ENCODE data around the gene TEX54. TPM values are rescaled to one million over a fixed set of nuclear protein-coding genes. Genes with fewer than 3 reads are reported as not detected.

The TEX54 gene
- total and polyA plus RNA-seq, 2 of the 13 experiments (the other 11 are each of a cell fraction or from before 2014, with no cell fraction given), result not detected

DNA sequence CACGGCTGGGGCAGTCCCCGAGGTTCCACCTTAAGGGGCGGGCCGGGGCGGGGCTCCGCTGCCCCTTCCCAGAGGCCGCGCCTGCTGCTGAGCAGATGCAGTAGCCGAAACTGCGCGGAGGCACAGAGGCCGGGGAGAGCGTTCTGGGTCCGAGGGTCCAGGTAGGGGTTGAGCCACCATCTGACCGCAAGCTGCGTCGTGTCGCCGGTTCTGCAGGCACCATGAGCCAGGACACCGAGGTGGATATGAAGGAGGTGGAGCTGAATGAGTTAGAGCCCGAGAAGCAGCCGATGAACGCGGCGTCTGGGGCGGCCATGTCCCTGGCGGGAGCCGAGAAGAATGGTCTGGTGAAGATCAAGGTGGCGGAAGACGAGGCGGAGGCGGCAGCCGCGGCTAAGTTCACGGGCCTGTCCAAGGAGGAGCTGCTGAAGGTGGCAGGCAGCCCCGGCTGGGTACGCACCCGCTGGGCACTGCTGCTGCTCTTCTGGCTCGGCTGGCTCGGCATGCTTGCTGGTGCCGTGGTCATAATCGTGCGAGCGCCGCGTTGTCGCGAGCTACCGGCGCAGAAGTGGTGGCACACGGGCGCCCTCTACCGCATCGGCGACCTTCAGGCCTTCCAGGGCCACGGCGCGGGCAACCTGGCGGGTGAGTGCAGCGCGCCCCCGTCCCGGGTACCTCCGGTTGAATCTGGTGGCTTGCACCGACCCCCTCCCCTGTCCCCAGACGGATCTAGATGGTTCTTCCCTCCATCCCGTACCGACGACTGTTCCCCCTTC is 48.4 kb upstream of the TEX54 start, which contains the start of gene SLC3A2 (continued):
- TF ChIP-seq, protein P1, sequence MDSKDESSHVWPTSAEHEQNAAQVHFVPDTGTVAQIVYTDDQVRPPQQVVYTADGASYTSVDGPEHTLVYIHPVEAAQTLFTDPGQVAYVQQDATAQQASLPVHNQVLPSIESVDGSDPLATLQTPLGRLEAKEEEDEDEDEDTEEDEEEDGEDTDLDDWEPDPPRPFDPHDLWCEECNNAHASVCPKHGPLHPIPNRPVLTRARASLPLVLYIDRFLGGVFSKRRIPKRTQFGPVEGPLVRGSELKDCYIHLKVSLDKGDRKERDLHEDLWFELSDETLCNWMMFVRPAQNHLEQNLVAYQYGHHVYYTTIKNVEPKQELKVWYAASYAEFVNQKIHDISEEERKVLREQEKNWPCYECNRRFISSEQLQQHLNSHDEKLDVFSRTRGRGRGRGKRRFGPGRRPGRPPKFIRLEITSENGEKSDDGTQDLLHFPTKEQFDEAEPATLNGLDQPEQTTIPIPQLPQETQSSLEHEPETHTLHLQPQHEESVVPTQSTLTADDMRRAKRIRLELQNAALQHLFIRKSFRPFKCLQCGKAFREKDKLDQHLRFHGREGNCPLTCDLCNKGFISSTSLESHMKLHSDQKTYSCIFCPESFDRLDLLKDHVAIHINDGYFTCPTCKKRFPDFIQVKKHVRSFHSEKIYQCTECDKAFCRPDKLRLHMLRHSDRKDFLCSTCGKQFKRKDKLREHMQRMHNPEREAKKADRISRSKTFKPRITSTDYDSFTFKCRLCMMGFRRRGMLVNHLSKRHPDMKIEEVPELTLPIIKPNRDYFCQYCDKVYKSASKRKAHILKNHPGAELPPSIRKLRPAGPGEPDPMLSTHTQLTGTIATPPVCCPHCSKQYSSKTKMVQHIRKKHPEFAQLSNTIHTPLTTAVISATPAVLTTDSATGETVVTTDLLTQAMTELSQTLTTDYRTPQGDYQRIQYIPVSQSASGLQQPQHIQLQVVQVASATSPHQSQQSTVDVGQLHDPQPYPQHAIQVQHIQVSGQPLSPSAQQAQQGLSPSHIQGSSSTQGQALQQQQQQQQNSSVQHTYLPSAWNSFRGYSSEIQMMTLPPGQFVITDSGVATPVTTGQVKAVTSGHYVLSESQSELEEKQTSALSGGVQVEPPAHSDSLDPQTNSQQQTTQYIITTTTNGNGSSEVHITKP (CRISPR knock-in tag; IDR thresholded peaks at IDR 0.05; ENCODE audit: low read depth), result peak; percentile 81
- peak; percentile 97 for TF ChIP-seq POLR2AphosphoS5 (IDR thresholded peaks at IDR 0.05; ENCODE audit: low read depth, low read length)
- TF ChIP-seq SNAPC2 (CRISPR knock-in tag; IDR thresholded peaks at IDR 0.05), result no peak; the same call in none of the 2 replicates
- TF ChIP-seq, protein P2, sequence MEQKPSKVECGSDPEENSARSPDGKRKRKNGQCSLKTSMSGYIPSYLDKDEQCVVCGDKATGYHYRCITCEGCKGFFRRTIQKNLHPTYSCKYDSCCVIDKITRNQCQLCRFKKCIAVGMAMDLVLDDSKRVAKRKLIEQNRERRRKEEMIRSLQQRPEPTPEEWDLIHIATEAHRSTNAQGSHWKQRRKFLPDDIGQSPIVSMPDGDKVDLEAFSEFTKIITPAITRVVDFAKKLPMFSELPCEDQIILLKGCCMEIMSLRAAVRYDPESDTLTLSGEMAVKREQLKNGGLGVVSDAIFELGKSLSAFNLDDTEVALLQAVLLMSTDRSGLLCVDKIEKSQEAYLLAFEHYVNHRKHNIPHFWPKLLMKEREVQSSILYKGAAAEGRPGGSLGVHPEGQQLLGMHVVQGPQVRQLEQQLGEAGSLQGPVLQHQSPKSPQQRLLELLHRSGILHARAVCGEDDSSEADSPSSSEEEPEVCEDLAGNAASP (CRISPR knock-in tag; IDR thresholded peaks at IDR 0.05; ENCODE audit: borderline replicate concordance), result peak; percentile 60
- TF ChIP-seq, protein P3, sequence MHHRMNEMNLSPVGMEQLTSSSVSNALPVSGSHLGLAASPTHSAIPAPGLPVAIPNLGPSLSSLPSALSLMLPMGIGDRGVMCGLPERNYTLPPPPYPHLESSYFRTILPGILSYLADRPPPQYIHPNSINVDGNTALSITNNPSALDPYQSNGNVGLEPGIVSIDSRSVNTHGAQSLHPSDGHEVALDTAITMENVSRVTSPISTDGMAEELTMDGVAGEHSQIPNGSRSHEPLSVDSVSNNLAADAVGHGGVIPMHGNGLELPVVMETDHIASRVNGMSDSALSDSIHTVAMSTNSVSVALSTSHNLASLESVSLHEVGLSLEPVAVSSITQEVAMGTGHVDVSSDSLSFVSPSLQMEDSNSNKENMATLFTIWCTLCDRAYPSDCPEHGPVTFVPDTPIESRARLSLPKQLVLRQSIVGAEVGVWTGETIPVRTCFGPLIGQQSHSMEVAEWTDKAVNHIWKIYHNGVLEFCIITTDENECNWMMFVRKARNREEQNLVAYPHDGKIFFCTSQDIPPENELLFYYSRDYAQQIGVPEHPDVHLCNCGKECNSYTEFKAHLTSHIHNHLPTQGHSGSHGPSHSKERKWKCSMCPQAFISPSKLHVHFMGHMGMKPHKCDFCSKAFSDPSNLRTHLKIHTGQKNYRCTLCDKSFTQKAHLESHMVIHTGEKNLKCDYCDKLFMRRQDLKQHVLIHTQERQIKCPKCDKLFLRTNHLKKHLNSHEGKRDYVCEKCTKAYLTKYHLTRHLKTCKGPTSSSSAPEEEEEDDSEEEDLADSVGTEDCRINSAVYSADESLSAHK (CRISPR knock-in tag; IDR thresholded peaks at IDR 0.05; ENCODE audit: borderline replicate concordance), result no peak
- no peak; the same call in 1 of the 2 replicates for TF ChIP-seq ZKSCAN8 (CRISPR knock-in tag; IDR thresholded peaks at IDR 0.05; ENCODE audit: borderline replicate concordance)
- TF ChIP-seq, protein P4, sequence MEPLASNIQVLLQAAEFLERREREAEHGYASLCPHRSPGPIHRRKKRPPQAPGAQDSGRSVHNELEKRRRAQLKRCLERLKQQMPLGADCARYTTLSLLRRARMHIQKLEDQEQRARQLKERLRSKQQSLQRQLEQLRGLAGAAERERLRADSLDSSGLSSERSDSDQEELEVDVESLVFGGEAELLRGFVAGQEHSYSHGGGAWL (CRISPR knock-in tag; IDR thresholded peaks at IDR 0.05), result peak; percentile 71
- TF ChIP-seq, protein P5, sequence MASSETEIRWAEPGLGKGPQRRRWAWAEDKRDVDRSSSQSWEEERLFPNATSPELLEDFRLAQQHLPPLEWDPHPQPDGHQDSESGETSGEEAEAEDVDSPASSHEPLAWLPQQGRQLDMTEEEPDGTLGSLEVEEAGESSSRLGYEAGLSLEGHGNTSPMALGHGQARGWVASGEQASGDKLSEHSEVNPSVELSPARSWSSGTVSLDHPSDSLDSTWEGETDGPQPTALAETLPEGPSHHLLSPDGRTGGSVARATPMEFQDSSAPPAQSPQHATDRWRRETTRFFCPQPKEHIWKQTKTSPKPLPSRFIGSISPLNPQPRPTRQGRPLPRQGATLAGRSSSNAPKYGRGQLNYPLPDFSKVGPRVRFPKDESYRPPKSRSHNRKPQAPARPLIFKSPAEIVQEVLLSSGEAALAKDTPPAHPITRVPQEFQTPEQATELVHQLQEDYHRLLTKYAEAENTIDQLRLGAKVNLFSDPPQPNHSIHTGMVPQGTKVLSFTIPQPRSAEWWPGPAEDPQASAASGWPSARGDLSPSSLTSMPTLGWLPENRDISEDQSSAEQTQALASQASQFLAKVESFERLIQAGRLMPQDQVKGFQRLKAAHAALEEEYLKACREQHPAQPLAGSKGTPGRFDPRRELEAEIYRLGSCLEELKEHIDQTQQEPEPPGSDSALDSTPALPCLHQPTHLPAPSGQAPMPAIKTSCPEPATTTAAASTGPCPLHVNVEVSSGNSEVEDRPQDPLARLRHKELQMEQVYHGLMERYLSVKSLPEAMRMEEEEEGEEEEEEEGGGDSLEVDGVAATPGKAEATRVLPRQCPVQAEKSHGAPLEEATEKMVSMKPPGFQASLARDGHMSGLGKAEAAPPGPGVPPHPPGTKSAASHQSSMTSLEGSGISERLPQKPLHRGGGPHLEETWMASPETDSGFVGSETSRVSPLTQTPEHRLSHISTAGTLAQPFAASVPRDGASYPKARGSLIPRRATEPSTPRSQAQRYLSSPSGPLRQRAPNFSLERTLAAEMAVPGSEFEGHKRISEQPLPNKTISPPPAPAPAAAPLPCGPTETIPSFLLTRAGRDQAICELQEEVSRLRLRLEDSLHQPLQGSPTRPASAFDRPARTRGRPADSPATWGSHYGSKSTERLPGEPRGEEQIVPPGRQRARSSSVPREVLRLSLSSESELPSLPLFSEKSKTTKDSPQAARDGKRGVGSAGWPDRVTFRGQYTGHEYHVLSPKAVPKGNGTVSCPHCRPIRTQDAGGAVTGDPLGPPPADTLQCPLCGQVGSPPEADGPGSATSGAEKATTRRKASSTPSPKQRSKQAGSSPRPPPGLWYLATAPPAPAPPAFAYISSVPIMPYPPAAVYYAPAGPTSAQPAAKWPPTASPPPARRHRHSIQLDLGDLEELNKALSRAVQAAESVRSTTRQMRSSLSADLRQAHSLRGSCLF (CRISPR knock-in tag; IDR thresholded peaks at IDR 0.05; ENCODE audit: borderline replicate concordance), result no peak
- TF ChIP-seq, protein P6, sequence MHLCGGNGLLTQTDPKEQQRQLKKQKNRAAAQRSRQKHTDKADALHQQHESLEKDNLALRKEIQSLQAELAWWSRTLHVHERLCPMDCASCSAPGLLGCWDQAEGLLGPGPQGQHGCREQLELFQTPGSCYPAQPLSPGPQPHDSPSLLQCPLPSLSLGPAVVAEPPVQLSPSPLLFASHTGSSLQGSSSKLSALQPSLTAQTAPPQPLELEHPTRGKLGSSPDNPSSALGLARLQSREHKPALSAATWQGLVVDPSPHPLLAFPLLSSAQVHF (CRISPR knock-in tag; IDR thresholded peaks at IDR 0.05), result peak; percentile 91
- 0 out of 2 replicates have a peak, but pooled peaks have one; percentile 33 for TF ChIP-seq ZNF235 (CRISPR knock-in tag; IDR thresholded peaks at IDR 0.05; ENCODE audit: borderline replicate concordance)
- TF ChIP-seq, protein P7, sequence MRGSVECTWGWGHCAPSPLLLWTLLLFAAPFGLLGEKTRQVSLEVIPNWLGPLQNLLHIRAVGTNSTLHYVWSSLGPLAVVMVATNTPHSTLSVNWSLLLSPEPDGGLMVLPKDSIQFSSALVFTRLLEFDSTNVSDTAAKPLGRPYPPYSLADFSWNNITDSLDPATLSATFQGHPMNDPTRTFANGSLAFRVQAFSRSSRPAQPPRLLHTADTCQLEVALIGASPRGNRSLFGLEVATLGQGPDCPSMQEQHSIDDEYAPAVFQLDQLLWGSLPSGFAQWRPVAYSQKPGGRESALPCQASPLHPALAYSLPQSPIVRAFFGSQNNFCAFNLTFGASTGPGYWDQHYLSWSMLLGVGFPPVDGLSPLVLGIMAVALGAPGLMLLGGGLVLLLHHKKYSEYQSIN (CRISPR knock-in tag; IDR thresholded peaks at IDR 0.05; ENCODE audit: borderline replicate concordance), result no peak
